NCI-H82 (cell line): ENCODE data around the gene MORN2.
A peak's percentile ranks its signal among the peaks of the same experiment; 100 is the strongest.
"Not testable (repeated sequence)": the region's sequence is repeated elsewhere in the genome, so short reads cannot be mapped to it uniquely, and the experiment has no call there.

Source experiments
- DNase-seq: peaks from one replicate; lab custom pipeline; 2025; lab: John Stamatoyannopoulos, UW

Gene MORN2

DNA sequence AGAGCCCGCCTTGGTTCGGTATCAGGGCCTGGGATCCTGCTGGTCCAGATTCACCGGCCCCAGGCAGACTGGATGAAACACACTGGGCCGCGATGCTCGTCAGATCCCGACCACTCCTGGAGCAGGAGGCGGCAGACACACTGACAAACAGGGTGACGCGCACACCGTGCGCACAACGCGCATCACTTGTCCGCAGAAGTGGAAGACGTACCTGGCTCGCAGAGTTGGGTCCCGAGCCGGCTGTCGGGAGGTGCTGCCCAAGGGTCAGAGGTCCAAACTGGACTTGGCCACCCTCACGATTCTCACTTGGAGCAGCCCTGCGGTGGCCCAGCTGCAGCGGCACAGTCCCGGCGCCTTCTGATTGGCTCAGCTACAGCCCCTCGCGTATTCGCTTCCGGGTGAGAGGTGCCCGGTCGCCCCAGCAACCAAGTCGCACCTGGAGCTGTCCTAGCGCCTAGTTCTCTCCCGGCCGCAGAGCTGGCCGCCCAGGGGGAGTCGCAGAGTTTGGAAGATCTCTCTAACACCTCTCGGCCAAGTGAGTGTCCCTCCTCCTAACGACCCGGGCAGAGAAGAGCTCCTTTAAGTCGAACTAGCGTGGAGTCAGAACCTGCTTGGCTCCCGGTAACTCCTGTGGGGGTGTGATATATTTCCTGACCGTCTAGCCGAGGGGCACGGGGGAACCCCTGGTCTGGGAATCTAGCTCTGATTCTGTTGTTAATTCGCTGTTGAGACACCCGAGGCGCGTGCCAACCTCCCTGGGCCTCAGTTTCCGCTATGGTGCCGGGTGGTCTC, at the start of gene MORN2, which contains the start of gene DHX57:
TSS of gene MORN2 (plus strand) at position 401 of the 792 bp plus-strand sequence.
TSS of gene DHX57 (minus strand) at position 359 of the 792 bp plus-strand sequence. CDS start 7,529 bp downstream, outside the sequence.
- peak; percentile 90 for DNase-seq

DNA sequence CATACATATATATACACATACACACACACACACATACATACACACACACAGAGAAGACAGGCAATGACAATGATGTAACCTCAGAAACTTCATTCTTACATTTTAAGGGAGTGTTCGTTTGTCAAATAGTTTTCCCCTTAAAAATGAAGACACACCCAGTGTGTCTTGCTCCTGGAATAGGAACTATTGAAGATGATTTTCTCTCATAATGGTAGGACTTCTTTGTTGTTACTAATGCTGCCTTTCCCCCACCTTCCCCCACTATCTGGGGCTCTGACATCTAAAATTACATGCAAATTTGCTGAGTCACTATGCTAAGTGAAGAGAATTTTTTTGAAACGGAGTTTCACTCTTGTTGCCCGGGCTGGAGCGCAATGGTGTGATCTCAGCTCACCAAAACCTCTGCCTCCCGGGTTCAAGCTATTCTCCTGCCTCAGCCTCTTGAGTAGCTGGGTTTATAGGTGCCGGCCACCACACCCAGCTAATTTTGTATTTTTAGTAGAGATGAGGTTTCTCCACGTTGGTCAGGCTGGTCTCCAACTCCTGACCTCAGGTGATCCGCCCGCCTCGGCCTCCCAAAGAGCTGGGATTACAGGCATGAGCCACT, 48.1 kb upstream of the MORN2 start:
- not testable (repeated sequence) for DNase-seq

DNA sequence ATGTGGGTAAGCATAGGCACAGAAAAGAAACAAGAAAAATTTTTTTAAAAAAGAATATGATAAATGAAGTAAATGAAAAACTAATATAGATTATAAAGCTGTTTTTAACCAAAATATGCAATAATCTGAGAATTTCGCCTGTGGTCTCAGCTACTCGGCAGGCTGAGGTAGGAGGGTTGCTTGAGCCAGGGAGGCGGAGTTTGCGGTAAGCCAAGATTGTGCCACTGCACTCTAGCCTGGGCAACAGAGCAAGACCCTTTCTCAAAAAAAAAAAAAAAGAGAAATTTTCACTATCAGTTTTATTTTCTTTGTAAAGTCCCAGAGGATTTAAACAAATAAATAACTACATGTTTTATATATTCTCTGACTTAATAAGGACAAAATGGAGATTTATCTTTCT, 47.3 kb upstream of the MORN2 start:
- no peak for DNase-seq

DNA sequence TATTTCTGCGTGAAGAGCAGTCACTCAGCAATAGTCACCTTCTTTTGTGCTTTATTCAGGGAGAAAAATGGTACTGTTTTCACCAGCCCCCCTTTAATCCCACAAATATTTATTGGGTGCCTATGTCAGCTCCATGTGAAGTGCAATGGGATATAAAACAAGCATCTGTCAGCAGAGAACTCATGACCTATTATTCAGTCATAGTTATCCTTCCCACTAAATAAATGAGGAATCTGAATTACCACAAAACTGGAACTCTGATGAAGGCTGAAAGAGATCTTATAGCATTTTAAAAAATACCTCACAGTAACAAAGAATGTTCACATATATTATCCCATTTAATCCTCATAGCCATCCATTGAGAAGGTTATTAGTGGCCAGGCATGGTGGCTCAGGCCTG, 45.8 kb upstream of the MORN2 start:
- no peak for DNase-seq

DNA sequence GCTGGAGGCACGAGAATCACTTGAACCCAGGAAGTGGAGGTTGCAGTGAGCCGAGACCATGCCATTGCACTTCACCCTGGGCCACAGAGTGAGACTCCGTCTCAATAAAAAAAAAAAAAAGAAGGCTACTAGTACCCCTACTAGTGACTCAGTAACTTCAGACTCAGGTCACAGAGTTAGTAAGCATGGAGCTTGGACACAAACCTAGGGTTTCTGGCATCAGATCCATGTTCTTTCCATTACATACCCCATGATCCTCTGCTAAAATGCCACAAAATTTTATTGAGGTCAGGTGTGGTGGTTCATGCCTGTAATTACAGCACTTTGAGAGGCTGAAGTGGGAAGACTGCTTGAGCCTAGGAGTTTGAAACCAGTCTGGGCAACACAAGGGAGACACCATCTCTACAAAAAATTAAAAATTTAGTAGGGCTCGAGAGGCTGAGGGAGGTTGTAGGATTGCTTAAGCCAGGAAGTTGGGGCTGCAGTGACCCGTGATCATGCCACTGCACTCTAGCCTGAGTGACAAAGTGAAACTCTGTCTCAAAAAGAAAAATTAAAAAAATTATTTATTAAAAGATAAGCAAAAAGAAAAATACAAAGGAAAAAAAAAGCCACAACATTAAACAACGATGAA, 45.1 kb upstream of the MORN2 start:
- DNase-seq = no peak

DNA sequence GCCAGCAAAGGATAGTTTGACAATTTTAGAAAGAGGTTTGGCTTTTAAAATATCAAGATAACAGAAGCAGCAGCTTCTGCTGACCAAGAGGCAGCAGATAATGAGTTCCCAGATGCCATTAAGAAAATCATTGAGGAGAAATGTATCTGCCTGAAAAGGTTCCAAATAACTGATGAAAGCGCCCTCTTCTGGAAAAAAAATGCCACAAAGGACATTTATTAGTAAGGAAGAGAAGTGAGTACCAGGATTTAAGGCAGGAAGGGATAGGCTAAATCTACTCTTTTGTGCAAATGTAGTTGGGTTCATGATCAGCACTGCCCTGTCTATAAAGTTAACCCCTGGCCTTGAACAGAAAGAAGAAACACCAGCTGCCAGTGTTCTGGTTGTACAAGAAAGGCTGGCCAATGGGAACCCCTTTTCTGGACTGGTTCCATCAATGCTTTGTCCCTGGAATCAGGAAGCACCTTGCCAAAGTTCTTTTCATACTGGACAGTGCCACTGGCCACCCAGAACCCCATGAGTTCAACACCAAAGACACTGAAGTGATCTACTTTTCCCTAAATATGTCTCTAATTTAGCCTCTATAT, 40.7 kb upstream of the MORN2 start:
- peak; percentile 70 for DNase-seq

DNA sequence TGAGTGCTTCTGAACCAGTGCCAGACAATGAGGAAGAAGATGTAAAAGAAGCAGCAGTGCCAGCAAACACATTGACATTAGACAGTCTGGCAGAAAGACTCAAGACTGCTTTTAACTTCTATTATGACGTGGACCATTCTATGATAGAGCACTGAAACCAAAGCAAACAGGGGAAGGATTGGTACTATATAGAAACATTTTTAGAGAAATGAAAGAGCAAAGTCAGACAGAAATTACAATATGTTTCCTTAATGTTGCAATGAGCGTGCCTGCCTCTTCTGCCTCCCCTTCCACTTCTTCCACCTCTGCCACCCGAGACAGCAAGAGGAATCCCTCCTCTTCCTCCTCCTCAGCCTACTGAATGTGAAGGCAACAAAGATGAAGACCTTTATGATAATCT, 39.8 kb upstream of the MORN2 start:
- no peak for DNase-seq

DNA sequence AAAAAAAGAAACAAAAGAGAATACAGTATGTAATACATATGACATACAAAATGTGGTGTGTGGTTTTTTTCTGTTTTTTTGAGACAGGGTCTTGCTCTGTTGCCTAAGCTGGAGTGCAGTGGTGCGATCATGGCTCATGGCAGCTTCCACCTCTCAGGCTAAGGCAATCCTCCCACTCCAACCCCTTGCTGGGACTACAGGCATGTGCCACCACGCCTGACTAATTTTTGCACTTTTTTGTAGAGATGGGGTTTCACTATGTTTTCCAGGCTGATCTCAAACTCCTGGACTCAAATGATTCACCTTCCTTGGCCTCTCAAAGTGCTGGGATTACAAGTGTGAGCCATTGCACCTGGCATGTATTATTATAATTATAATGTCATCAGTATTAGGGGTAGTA, 39.0 kb upstream of the MORN2 start:
- peak; percentile 52 for DNase-seq

DNA sequence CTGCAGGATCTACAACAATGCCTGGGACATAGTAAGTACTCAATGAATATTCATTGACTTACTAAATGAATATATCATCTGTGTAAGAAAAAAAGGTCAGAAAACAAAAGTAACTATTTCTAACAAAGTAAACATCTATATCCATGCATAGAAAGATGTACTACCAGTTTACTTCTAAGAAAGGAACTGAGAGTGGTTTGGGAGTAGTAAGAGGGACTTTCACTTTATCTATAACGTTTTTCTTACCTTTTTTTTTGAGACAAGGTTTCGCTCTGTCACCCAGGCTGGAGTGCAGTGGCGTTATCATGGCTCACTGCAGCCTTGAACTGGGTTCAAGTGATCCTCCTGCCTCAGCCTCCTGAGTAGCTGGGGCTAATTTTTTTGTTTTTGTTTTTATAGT, 25.7 kb upstream of the MORN2 start:
- no peak for DNase-seq

DNA sequence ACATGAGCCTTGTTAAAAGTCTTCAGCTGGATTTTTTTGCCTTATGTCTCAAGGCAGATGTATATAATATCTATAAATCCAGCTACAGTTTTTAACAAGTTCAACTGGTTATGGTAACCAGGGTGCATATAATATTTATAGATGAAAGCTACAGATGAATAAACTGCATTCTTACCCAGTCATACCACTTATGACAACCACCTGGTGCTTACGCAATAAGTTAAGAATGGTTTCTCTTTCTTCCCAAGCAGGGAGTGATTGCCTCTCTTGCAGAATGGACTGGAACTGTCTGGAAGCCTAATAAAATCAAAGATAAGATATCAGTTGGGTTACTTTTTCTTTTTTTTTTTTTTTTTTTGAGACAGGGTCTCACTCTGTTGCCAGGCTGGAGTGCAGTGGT, 19.6 kb upstream of the MORN2 start:
- DNase-seq = no peak

DNA sequence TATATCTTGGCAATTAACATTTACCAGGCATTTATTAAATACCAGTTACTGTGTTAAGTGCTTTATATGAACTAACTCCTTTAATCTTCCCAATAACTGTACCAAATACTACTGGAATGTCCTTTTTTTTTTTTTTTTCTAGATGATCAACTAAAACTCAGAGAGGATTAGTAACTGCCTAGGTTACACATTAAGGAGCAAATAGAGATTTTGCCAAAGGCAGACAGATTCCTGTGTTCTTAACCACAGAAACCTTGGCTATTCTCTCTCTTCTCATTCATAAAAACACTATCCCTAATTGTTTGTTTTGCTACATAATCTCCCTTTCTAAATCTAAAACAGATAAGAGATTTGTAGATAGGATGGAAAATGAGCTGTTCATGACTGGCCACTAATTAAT, 13.3 kb upstream of the MORN2 start:
- DNase-seq = no peak

DNA sequence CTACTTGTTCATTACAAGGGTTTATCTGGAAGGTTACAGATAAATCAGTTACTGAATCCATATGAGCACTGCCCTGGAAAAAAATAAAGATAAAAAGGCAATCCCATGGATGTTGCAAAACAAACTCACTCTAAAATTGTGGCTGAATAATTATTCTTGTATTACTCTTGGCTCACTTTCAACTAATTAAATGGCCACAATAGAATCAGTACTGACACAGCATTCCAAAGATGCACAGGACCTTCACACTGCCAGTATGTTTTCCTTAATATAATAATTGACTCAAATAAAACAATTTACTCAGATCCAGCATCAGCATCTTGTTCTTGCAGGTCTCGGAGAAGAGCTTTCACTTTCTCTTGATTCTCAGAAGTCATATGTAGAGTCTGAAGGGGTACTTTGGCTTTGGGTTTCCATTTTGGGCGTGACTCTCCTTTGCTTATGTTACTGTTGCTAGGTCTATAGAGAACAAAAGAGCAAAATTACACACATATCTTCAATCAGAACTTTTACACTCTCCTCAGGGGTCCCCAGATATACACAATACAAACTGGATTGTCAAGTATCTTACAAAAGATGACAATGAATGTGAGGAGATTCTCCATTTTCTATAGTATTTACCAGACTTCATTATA, 12.6 kb upstream of the MORN2 start:
- no peak for DNase-seq

DNA sequence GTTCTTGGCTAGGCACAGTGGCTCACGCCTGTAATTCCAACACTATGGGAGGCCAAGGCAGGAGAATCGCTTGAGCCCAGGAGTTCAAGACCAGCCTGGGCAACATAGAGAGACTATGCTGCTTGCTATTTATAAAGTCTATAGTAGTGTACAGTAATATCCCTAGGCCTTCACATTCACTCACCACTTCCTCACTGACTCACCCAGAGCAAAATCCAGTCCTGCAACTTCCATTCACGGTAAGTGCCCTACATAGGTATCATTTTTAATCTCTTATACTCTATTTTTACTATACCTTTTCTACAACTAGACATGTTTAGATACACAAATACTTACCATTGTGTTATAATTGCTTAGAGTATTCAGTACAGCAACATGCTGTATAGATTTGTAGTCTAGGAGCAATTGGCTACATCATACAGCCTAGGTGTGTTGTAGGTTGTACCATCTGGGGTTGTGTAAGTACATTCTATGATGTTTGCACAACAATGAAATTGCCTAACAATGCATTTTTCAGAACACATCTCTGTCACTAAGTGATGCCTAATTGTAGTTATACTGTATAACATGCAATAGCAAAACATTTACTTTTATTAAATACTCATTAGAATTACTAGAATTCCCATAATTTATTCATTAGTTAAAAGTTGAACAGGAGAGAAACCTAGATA, 8.9 kb upstream of the MORN2 start:
- no peak for DNase-seq

DNA sequence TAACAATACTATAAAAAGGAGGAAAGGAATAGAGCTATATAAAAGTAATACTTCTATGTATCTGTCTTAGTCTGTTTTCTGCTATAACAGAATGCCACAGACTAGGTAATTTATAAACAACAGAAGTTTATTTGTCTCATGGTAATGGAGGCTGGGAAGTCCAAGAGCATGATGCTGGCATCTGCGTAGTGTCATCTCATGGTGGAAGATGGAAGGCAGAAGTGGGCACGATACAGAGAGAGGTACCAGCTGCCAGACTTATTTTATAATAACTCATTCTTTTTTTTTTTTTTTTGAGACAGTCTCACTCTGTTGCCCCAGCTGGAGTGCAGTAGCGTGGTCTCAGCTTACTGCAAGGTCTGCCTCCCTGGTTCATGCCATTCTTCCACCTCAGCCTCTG, 4.3 kb upstream of the MORN2 start:
- DNase-seq = no peak

DNA sequence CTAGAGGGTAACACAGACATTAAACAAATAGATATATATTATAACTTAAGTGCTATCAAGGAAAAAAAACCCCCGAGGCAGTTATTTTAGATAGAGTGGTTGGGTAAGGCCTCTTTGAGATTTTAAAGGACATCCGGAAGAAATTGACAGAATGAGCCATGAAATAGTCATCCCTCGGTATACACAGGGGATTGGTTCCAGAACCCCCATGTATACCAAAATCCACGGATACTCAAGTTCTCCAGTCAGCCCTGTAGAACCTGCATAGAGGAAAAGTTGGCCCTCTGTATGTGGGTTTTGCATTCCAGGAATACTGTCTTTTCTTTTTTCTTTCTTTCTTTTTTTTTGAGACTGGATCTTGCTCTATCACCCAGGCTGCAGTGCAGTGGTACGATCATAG, 2.0 kb upstream of the MORN2 start:
- no peak for DNase-seq

DNA sequence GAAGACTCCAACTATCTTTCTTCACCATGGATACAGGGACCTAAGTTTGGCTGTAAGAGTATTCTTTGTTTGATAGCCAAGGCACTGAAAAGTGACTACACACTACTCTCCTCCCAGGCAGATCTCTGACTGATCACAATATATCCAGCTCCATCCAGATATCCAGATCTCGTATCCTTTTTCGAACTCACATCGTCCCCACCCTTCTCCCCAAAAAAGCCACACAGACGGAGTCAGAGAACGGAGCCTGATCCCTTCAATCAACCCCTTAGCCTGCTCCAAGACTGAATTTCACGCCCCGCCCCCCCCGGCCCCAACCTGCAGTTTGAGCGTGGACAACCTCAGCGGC, 575 bp upstream of the MORN2 start:
- no peak for DNase-seq

DNA sequence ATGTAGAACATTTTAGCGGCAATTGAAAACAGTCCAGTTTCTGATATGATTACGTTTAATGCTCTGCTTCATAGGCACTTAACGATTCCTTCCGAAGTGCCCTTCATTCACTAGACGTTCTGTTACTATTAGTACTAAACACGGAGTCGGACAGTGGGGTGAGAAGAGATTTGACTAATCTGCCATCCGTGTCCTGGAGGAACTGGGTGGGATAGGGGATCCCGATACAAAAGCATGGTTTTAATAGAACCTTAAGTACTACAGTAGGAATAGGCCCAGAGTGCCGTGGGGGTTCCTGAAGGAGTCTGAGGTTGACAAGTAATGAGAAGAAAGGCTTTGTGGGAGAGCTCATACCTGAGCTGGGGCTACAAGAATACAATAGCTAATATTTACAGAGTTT, 631 bp downstream of the MORN2 start:
- peak; percentile 24 for DNase-seq

DNA sequence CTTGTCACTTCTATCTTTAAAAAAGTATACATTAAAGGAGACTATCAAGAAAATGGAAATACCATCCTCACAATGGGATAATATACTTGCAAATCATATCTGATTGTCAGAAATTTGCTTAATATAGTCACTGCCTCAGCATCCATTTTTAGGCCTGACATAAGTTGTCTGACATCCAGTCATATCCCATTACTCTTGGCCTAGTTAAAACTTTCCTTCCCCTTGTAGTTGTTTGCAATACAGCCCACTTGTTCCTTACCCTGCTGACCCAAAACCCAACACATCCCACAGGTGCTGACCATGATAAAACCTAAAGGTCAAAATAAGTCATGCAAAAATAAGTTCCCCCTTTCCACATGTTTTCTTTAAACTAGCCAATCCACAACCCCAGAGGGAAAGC, 10.3 kb downstream of the MORN2 start:
- DNase-seq = no peak

DNA sequence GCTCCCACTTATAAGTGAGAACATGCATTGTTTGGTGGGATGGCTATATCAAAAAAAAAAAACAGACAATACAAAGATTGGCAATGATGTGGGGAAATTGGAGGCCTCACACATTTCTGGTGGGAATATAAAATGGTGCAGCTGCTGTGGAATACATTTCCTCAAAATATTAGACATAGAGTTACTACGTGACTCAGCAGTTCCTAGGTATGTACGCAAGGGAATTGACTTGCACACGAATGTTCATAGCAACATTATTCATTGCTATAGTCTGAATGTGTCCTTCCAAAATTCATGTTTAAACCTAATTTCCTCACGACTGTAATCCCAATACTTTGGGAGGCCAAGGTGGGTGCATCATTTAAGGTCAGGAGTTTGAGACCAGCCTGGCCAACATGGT, 11.6 kb downstream of the MORN2 start:
- no peak for DNase-seq

DNA sequence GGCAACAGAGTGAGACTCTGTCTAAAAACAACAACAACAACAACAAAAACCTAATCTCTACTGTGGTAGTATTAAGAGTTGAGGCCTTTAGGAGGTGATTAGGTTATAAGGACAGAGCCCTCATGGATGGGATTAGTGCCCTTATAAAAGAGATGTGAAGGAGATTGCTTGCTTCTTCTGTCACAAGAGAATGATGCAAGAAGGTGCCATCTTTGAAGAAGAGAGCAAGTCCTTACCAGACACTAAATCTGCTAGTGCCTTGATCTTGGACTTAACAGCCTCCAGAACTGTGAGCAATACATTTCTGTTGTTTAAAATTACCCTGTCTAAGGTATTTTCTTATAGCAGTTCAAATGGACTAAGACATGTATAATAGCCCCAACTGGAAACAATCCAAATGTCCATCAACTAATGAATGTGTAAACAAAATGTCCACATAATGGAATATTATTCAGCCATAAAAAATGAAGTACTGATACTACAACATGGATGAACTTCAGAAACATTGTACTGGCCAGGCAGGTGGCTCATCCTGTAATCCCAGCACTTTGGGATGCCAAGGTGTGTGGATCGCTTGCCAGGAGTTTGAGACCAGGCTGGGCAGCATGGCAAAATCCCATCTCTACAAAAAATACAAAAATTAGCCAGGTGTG, 12.3 kb downstream of the MORN2 start:
- peak; percentile 13 for DNase-seq

DNA sequence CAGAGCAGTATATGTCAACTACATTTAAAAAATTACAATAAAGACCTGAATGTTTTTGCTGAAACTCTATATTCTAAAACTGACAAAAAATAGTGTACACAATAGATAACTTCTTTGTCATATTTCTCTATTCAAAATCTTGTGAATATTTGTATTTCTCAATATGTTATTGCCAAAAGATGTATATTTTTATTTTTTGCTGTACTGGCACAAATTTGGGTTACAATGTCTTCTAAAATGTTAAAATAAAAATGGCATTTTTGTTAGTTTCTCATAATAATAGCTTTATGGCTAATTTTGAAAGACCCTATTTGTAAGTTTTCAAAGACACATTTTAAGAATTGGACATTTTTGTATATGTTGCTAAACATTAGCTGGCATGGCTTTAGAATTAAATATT, 13.3 kb downstream of the MORN2 start:
- DNase-seq = no peak
